HTR-8/SVneo (cell line): ENCODE measurements around the gene C2CD3.
A peak's percentile ranks its signal among the peaks of the same experiment; 100 is the strongest.
"Not testable (repeated sequence)": the region's sequence is repeated elsewhere in the genome, so short reads cannot be mapped to it uniquely, and the experiment has no call there.

Source experiments
- DNase-seq: peaks from one replicate; pipeline ENCODE4 v3.0.0; 2011; ENCODE audit warnings: low spot score, mixed read lengths; ENCODE audit not compliant: insufficient read length
- FAIRE-seq: peaks from 2 replicates; lab custom pipeline; 2011; peaks lifted over from hg19 to GRCh38; lab: Jason Lieb, UNC

C2CD3 gene

DNA sequence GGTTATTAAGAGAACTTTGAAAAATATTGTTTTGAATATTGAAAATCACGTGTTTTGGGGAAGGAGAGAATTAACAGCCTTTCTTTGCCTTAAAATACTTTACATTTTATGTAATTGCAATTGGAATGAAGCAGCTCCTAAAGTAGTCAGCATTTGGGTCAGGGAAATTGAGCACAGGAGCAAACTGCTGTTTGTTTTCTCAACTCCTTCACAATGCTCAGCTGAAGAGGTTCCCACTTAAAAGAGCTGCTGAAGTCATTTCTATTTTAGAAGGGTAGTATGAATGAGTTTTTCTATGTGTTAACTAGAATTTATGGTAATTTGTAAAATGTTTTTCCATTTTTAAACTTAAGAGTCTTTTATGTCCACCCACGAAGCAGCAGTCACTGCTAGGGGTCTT is 180.1 kb downstream of the C2CD3 start:
- DNase-seq: no peak
- no peak for FAIRE-seq

DNA sequence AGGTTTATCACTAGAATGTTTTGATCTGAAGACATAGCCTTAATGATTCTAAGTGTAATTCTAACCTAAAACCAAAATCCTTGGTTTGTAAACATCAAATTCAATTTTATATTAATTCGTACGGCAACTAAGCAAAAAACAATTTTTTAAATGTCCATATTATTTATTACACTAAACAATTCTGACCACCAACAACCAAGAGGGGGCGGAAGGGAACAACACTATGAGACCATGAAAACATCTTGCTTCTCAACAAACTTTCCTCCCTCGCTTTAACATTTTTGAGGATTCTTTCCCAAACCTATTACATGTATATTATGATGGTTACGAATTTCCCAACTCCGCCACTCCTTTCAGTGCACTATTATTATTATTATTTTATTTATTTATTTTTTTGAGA is 181.6 kb downstream of the C2CD3 start:
- no peak for DNase-seq

DNA sequence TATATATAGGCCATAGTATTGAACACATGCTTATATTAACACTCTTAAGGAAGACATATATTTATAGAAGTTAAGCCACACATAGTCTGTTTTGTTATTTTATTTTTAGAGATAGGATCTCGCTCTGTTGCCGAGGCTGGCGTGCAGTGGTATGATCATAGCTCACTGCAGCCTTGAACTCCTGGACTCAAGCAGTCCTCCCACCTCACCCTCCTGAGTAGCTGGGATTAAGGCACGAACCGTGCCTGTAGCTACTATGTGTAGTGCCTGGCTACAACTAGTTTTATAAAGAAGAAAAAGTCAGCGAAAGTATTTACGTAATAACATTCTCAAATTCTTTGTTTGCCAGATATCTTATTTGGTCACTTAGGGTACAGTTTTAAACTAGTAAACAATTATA is 182.6 kb downstream of the C2CD3 start:
- FAIRE-seq: no peak
- DNase-seq: no peak

More for the DNA sequence above, 181.6 kb downstream of the C2CD3 start:
- FAIRE-seq: no peak

DNA sequence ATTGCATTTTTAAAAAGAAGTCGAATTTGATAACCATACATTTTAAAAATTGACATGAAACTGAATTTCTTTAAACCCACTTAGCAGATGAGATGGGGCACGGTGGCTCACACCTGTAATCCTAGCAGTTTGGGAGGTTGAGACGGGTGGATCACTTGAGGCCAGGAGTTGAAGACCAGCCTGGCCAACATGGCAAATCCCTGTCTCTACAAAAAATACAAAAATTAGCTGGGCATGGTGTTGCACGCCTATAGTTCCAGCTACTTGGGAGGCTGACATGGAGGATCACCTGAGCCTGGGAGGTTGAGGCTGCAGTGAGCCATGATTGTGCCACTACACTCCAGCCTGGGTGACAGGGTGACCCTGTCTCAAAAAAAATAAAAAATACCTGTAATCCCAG is 185.1 kb downstream of the C2CD3 start:
- FAIRE-seq, DNase-seq: not testable (repeated sequence)

DNA sequence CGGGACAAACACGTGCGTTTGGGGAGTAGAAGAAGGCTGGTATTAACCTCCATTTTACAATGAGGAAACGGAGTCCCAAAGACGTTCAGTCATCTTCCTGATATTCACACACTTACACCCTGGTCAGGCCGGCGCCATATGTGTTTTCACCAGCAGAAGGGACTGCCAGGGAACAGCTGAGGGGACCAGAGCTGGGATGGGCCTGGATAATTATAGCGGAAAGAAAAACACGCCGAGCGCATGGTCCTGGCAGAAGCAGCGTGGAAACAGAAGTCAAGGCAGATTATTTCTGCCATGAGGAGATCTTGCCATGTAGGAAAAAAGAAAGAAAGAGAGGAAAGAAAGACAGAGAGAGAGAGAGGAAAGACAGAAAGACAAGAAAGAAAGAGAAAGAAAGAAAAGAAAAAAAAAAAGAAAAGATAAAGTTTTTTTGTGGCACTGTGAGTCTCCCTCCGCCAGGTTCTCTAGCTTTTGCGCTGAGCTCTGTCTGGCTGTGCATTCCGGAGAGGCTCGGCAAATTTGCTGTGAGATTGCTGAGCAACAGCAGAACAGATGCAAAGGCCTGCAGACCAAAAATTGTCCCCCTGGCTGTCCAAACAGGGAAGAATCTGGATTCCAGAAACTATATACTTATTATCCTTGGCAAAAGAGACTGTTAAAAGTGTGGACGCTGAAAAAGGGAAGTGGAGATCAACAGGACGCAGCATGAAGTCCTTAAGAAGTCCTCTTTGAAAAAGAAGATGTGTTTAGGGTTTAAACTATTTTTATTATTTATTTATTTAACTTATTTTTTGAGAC is 186.9 kb downstream of the C2CD3 start:
- DNase-seq: no peak
- no peak for FAIRE-seq

DNA sequence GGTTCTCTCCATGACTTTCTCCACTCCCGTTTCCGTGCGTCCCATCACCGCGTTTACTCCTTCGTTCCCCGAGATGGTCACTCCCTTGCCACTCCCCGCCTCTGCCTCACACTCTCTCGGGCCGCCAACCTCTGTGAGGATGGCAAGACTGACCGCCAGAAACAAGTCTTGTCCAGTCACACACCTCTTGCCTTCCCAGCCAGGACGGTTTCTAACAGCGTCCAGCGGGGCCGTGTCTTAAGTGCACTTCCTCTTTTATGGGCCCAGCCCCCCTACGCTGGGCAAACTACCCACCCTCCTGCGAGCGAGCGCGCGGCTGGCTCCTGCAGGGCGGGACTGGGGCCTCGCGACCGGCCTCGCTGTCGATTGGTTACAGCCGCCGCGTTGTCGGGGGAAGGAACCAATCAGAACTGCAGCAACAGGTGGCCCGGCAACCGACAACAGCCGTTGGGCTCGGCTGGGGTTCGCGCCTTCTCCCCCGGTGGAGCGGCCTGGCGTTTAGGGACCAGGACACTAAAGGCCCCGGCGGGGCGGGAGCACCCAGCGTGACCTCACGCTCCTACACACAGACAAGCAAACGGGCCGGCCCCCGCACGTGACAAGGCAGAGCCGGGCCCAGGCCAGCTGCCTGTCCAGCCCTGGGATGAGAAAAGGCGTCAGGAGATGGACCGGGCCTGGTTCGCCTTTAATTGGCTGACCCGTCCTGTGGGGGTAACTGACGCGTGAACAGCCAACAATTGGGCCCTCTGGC is 187.6 kb downstream of the C2CD3 start:
- DNase-seq (peak; percentile 99), FAIRE-seq (peak; percentile 97)

DNA sequence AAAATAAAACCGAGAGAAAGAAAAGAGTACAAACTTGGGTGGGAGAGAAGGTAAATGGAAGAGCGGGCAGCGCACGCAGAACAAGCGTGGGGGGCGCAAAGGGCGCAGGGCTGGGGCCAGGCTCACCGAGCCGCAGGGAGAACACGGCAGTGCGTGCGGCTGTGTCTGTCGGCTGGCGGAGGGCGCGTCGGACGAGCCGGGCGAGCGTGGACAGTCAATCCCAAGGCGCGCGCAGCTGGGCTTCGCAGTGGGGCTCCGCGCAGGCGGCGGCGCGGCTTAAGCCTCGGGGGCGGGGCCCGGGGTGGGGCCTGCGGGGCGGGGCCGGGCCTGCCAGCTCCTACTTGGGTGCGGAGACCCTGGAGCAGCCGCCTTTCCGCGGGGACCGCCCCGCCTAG is 188.2 kb downstream of the C2CD3 start, which contains the start of gene UCP2:
TSS of gene UCP2 (minus strand) at position 249 of the 395 bp plus-strand sequence. CDS start 4,465 bp downstream, outside the sequence.
- DNase-seq: peak; percentile 91
- FAIRE-seq: no peak

DNA sequence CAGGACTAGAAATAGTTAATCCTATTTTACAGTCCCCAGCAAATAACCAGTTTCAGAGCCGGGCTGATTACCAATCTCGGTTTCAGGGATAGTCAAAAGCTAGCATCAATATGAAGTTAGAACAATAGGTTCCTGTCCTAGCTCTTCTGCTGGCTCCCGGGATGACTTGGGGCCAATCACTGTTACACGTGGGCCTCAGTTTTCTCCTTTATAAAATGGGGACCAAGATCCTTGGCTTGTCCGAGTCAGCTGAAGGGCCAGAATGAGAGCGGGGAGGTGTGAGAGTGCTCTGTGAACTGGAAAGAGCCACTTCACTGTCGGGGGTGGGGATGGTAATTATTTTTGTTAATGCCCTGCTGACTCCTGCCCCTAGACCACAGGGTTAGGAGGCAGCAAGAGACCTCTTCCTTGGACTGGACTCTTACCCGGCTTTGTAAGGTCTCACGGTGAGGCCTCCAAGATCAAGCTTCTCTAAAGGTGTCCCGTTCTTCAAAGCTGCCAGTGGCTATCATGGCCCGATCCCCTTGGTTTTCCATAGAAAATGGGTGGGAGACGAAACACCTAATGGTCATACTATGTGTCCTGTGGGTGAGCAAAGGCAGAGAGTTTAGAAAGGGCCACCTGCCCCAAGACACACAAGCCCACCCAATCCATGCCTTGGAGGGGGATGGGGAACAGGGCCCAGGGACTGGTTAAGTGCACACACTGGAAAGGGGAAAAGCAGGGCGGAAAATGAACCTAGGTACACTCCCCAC is 189.6 kb downstream of the C2CD3 start:
- DNase-seq (no peak), FAIRE-seq (no peak)

DNA sequence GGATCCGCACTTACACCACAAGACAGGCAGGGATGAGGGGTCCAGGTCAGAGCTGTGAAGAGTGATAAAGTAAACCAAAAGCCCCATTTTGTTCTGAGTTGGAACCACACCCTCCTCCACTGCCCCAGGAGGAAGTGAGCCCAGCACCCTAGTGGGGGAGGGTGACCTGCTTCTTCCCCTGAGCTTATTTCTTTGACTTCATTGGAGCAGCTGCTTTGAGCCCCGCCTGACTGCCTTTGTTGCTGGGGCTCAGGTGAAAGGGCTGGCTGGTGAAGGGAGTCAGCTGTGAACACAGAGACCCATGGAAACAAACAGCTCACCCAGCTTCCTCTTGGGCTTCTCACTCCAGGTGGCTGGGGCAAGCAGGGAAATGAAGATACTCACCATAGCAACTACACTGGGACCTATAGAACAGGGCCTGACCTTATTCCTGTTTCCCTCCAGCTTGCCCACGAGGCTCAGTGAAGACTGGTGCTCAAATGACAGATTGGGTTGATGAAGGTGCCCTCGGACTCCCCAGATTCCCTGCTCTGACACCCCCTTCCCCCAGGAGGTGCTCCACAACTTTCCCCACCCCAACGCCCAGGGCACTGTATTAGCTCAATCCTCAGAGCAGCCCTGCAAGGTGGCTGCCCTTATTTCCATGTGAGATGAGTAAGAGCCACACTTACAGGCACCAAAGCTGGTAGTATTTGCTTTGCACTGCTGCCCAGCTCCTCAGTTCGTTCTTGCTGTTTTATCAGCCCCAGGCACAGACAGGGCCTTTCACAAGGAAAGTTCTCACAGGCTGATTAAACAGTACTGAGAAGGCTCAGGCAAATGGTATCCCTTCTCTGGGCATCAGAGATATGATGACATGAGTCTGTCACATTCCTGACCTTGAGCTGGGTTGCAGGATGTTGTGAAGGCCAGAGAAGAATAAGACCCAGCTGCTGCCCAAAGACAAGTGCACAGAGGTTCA is 190.5 kb downstream of the C2CD3 start:
- DNase-seq: no peak
- no peak for FAIRE-seq

DNA sequence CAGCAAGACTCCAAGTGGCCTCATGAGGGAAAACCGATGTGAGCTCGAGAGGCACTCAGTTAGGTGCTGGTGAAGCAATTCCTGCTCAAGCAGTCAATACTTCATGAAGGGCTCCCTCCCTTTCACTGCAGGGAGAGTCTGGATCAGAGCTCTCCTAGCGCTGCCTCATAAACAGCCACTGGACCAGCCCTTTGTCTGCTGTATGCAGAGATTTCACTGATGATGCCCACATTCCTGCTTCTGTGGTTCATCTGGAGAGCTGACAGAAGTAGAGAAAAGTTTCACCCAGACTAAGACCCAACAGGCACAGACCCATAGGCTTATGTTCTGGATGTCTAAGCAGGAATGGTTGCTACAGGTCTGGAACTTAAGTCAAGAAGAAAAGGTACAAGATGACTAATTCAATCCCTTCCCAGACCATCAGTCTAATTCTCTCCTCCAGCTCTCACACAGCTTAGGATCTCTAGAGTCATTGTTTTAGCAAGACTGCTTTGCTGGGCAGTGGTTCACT is 192.2 kb downstream of the C2CD3 start:
- no peak for DNase-seq
- FAIRE-seq: no peak

DNA sequence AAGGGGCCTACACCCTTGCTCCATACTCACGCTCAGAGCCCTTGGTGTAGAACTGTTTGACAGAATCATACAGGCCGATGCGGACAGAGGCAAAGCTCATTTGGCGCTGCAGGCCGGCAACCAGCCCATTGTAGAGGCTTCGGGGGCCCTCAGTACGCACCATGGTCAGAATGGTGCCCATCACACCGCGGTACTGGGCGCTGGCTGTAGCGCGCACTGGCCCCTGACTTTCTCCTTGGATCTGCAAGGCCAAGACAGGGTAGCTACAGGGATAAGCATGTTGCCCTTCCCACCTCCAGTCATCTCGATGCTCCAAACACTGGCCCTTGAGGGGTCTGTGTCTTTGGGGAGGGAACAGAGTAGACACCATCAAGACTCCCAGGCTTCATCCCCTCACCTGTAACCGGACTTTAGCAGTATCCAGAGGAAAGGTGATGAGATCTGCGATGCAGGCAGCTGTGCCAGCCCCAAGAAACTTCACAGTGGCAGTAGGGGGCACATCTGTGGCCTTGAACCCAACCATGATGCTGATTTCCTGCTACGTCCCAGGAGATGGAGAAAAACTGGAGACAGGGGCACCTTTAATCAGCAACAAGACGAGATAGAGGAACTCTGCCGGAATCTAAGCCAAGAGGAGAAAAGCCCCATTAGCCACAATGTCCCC is 192.8 kb downstream of the C2CD3 start:
- no peak for FAIRE-seq
- no peak for DNase-seq

DNA sequence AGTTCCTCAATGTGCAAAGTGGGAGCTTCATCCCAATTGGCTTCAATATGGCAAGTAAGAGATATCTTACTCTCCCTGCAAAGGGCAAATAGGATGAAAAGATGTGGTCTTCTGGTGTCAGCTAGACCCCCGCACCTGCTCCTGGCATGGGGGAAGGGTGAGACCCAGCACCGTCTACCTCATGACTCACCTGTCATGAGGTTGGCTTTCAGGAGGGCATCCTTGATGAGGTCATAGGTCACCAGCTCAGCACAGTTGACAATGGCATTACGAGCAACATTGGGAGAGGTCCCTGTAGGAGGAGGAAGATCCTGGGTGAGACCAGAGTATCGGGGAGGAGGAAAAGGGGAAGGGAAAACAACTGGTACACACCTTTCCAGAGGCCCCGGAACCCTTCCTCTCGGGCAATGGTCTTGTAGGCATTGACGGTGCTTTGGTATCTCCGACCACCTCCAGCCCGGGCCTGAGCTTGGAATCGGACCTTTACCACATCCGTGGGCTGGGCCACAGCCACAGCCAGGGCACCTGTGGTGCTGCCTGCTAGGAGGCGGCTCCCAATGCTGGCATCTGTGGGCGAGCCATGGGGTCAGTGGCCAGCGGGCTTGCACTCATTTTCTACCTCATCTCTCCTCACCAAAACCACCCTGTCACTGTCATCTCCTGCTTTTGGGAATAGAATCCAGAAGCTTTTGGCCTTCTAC is 194.2 kb downstream of the C2CD3 start:
- FAIRE-seq (no peak), DNase-seq (no peak)

DNA sequence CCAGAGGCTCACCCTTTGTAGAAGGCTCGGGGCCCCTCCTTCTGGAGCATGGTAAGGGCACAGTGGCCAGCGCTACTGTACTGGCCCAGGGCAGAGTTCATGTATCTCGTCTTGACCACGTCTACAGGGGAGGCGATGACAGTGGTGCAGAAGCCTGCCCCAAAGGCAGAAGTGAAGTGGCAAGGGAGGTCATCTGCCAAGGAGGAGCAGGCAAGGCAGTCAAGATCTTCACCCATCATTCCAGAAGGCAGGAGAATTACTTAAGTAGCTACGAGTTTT is 195.4 kb downstream of the C2CD3 start:
- DNase-seq (no peak), FAIRE-seq (no peak)

DNA sequence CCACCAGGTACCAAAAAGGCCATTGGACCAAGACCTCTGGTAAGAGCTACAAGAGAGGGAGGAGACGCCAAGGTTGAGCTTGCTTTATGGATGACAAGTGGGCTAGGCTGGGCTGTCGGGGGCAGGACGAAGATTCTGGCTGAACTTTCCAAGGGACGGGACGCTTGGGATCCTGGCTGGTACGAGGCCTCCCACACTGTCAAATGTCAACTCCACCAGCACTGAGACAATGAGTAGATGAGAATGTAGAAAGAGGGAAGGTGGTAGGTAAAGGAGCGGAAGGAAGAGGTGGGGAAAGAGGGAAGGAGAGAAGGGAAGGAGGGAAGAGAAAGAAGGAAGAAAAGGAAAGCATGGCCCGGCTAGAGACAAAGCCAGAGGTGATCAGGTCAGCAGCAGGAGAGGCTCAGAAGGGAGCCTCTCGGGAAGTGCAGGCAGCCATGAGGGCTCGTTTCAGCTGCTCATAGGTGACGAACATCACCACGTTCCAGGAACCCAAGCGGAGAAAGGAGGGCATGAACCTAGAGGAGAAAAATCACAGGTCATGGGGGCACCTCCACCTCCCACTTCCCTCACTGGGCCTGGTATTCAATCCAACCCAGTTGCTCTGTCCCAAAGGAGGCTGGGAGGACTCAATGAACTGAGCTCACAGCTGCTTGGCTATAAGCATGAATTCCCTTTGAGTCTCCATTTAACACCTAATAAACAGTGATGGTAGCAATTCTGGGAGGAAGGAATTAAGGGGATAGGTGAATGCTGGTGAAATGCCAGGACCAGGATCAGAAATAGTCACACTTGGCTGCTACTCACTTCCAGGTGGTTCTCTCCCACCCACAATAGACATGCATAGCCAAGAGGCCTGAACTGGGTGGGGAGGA is 196.0 kb downstream of the C2CD3 start:
- FAIRE-seq (no peak), DNase-seq (no peak)

DNA sequence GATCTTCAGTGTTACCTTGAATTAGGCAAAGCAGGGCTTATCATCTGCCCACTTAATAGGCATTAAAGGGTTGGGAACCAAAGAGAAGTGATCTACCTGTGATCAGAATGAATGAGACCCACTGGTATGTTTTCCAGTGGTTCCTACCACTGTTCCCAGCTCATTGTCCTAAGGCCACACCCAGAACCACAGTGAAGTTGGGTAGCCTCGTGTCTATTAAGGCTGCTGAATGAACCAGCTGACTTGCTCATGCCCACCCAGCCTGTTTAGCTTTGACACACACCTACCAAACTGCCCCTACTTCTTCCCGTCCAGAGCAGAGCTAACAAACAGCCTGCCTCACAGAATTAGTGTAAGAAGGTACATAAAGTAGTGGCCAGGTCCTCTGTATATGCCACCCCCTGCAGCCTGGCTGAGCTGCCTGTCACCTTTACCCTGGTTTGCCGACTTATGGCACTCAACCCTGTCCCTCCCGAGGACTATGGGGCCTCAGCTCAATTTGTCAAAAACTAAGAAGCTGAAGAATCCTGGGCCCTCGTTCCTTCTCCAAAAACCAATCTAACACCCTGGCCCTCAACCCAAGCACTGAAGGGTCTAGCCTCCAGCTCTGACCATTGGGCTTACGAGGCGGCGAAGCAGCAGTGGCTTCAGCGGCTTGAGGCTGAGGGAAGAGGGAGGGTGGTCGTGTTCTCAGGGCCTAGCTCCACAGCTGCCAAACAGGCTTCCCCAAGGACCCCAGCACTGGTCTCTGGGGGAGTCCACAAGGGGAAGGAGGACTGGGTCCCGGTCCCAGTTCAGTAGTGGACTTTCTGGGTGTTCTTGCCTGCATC is 198.0 kb downstream of the C2CD3 start:
- DNase-seq: no peak
- FAIRE-seq: no peak

DNA sequence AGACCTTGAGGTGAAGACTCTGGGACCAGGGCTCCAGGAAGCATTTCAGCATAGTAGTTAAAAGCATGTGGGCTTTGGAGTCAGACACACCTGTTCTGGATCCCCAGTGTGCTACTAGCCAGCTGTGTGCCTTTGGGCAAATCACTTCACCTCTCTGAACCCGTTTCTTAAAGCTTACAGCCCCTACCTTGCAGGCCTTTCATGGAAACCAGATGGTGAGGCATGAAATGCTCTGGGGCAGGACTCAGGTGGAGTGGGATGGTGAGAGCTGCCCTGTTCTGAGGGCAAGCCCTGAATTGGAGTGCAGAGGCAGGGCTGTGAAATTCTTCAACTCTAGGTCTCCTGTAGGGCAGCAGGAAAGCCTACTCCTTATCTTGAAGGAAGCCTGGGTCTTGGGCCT is 198.6 kb downstream of the C2CD3 start:
- FAIRE-seq: no peak
- no peak for DNase-seq
